Vagina (tissue), 2 donors: ENCODE results near the gene LCOR. TPM values are rescaled to one million over a fixed set of nuclear protein-coding genes. Genes with fewer than 3 reads are reported as not detected.
A peak's percentile ranks its signal among the peaks of the same experiment; 100 is the strongest.

ENCODE experiments used
- DNase-seq, 2 donors: peaks; one replicate each; pipeline ENCODE4 v3.0.0-alpha.2; 2017; ENCODE audit errors: extremely low spot score in 2 of 2
- H3K27ac ChIP-seq: fragments of 200-600 bp; sonication (generic); one replicate; pipeline ENCODE4 v1.5.1; 2019
- H3K27me3 ChIP-seq: fragments of 200-600 bp; sonication (generic); one replicate; pipeline ENCODE4 v1.5.1; 2019
- H3K36me3 ChIP-seq, 2 donors: fragments of 200-600 bp; sonication (generic); one replicate each; pipeline ENCODE4 v1.5.1; 2017 to 2019
- H3K4me1 ChIP-seq: fragments of 200-600 bp; sonication (generic); one replicate; pipeline ENCODE4 v1.5.1; 2019
- H3K4me3 ChIP-seq, 2 donors: fragments of 200-600 bp; sonication (generic); 1 replicate in 1 of 2; 2 replicates in 1 of 2; pipeline ENCODE4 v1.5.1; 2016 to 2019
- H3K9me3 ChIP-seq: fragments of 200-600 bp; sonication (generic); one replicate; pipeline ENCODE4 v1.5.1; 2019
- CTCF ChIP-seq, 3 experiments: fragments of 450-650 bp in 2 of 3; fragments of 200-600 bp in 1 of 3; sonication (generic) in 1 of 3; IDR thresholded peaks; one replicate each; pipeline ENCODE4 v1.5.1; 2017 to 2019; ENCODE audit warnings: antibody characterized with exemption in 3 of 3, mild to moderate bottlenecking in 2 of 3, moderate library complexity in 2 of 3
- POLR2A ChIP-seq, 2 donors: fragments of 450-650 bp; IDR thresholded peaks; one replicate each; pipeline ENCODE4 v1.6.1; 2017; ENCODE audit warnings: antibody characterized with exemption in 2 of 2, mild to moderate bottlenecking in 2 of 2, moderate library complexity in 2 of 2
- POLR2AphosphoS5 ChIP-seq, 2 donors: sonication (generic); formaldehyde crosslinking; IDR thresholded peaks; one replicate each; pipeline ENCODE4 v1.9.0; 2017; ENCODE audit warnings: antibody characterized with exemption in 2 of 2, mild to moderate bottlenecking in 2 of 2, low read depth in 1 of 2; ENCODE audit not compliant: insufficient read depth in 1 of 2
- intact Hi-C: fragments of 100-400 bp; cut with DNase I; formaldehyde crosslinking; loops from one replicate; pipeline ENCODE4 v1.15.1; 2023
- total RNA-seq: library from RNA; depleted of rRNA; stranded (reverse); fragments of >200 nt; gene quantifications from one replicate; pipeline ENCODE4 v1.2.3, GENCODE V29; 2016

LCOR gene
- total RNA-seq, 1 donor from 2014 or later = 85.2 TPM

DNA sequence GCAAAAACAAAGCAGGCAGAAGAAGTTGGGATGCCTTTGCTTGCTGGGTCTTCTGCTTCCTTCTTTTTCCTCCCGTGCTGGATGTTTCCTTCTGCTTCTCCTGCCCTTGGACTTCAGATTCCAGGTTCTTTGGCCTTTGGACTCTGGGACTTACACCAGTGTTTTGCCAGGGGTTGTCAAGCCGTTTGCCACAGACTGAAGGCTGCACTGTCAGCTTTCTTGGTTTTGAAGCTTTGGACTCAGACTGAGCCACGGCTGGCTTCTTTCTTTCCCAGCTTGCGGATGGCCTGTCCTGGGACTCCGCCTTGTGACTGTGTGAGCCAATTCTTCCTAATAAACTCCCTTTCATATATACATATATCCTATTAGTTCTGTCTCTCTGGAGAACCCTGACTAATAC is 11.3 kb upstream of the LCOR start:
- DNase-seq = no peak
- TF ChIP-seq POLR2AphosphoS5 (IDR thresholded peaks at IDR 0.05; ENCODE audit: insufficient read depth in 1 of 2, low read depth in 1 of 2) (no peak), CTCF (IDR thresholded peaks at IDR 0.05) (no peak), POLR2A (IDR thresholded peaks at IDR 0.05) (no peak)
- Histone ChIP-seq H3K36me3 (no peaks in the 10 kb centered on the region), H3K9me3 (no peaks in the 10 kb centered on the region), H3K4me3 (no peak overlapping the region), H3K27me3 (no peaks in the 10 kb centered on the region), H3K27ac (no peak overlapping the region), H3K4me1 (no peaks in the 10 kb centered on the region)
- intact Hi-C loops = no loop called here

DNA sequence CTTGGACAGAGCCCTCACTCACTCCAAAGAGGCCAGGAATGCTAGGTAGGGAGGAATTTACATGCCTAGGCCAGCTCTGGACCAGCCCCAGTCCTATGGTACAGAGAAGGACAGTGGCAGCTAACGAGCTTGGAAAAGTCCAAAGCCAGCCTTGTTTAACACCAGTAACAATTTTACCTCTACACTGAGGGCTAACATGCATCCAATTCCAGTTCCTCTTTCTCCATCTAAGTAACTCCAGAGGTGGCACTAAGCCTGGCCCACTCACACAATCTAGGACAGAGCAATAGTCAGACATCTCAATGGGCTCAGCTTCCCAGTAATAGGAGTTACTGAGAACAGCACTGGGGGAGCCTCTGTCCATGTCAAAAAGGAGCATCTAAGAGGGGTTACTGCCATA is 5.7 kb upstream of the LCOR start:
- intact Hi-C loops = no loop called here

DNA sequence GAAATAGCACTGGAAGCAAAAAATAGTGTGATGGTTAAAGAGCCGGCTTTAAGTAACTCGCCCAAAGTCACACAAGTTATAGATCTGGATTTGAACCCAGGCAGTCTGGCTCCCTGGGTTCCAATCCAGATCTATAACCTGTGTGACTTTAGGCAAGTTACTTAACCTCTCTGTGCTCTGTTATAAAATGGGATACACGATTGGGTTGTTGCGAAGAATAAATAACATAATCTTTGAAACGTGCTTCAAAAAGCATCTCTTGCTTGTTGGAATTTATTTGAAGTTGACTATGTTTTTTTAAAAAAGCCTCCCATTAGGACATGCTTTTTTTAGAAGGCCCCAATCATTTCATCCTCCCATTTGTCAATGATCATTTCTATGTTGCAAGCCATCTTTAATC is 3.5 kb upstream of the LCOR start:
- no peaks in the 10 kb centered on the region for H3K36me3 ChIP-seq
- no peak overlapping the region for H3K27ac ChIP-seq
- no peaks in the 10 kb centered on the region for H3K27me3 ChIP-seq
- intact Hi-C loops = no loop called here
- H3K4me1 ChIP-seq = peaks cover 8% of the 10 kb centered on the region
- no peak for TF ChIP-seq POLR2A (IDR thresholded peaks at IDR 0.05)
- TF ChIP-seq CTCF (IDR thresholded peaks at IDR 0.05) = no peak
- no peak for TF ChIP-seq POLR2AphosphoS5 (IDR thresholded peaks at IDR 0.05; ENCODE audit: insufficient read depth in 1 of 2, low read depth in 1 of 2)
- no peak overlapping the region for H3K4me3 ChIP-seq
- no peak for DNase-seq
- H3K9me3 ChIP-seq = no peaks in the 10 kb centered on the region

More for the DNA sequence above, 5.7 kb upstream of the LCOR start:
- Histone ChIP-seq H3K27ac (no peak overlapping the region), H3K9me3 (no peaks in the 10 kb centered on the region), H3K27me3 (no peaks in the 10 kb centered on the region), H3K4me1 (peaks cover 4% of the 10 kb centered on the region), H3K36me3 (no peaks in the 10 kb centered on the region), H3K4me3 (no peak overlapping the region)
- DNase-seq = no peak
- TF ChIP-seq POLR2AphosphoS5 (IDR thresholded peaks at IDR 0.05; ENCODE audit: insufficient read depth in 1 of 2, low read depth in 1 of 2) (no peak), CTCF (IDR thresholded peaks at IDR 0.05) (no peak), POLR2A (IDR thresholded peaks at IDR 0.05) (no peak)

GRCh38 chr10:96829029-96829773 is 2.9 kb upstream of the LCOR start:
- Histone ChIP-seq H3K4me1 (peaks cover 14% of the 10 kb centered on the region), H3K36me3 (no peaks in the 10 kb centered on the region), H3K9me3 (no peaks in the 10 kb centered on the region), H3K27ac (no peak overlapping the region), H3K27me3 (no peaks in the 10 kb centered on the region), H3K4me3 (no peak overlapping the region)
- no peak for DNase-seq
- intact Hi-C loops = no loop called here
- TF ChIP-seq CTCF (IDR thresholded peaks at IDR 0.05) (no peak), POLR2A (IDR thresholded peaks at IDR 0.05) (no peak), POLR2AphosphoS5 (IDR thresholded peaks at IDR 0.05; ENCODE audit: insufficient read depth in 1 of 2, low read depth in 1 of 2) (no peak)

- intact Hi-C loops = no loop called here
- peaks cover 27% of the 10 kb centered on the region for H3K4me1 ChIP-seq
- TF ChIP-seq POLR2AphosphoS5 (IDR thresholded peaks at IDR 0.05; ENCODE audit: insufficient read depth in 1 of 2, low read depth in 1 of 2) = peak in 1 of 2 donors; percentile 65
- peak; percentile 59 to 80 (median 66) for TF ChIP-seq CTCF (IDR thresholded peaks at IDR 0.05)
- TF ChIP-seq POLR2A (IDR thresholded peaks at IDR 0.05) = no peak
- no peak overlapping the region for H3K4me3 ChIP-seq
- no peaks in the 10 kb centered on the region for H3K36me3 ChIP-seq
- no peaks in the 10 kb centered on the region for H3K27me3 ChIP-seq
- no peaks in the 10 kb centered on the region for H3K9me3 ChIP-seq
- DNase-seq = no peak
- H3K27ac ChIP-seq = peak overlapping the region; percentile 97
Observed at GRCh38 chr10:96830511-96831199, 1.4 kb upstream of the LCOR start.
